Fibroblast of lung (primary cell): Measurements from ENCODE around the gene CACNG3. TPM values are rescaled to one million over a fixed set of nuclear protein-coding genes. Genes with fewer than 3 reads are reported as not detected.

ENCODE experiments used
- DNase-seq, 2 donors: peaks; one replicate each; pipeline versions ENCODE4 v3.0.0 to v3.0.0-alpha.2; 2010; ENCODE audit warnings: low read depth in 2 of 2
- H2AFZ ChIP-seq: 2 replicates; pipeline ENCODE4 v1.5.1; 2012; ENCODE audit warnings: low read length, control low read depth, inconsistent platforms
- H3K27ac ChIP-seq: 2 replicates; pipeline ENCODE4 v1.5.1; 2011; ENCODE audit warnings: low read length, control low read depth; ENCODE audit not compliant: insufficient read depth
- H3K27me3 ChIP-seq: 2 replicates; pipeline ENCODE4 v1.5.1; 2011; ENCODE audit warnings: mild to moderate bottlenecking, low read length; ENCODE audit not compliant: control insufficient read depth, insufficient read depth
- H3K36me3 ChIP-seq: 2 replicates; pipeline ENCODE4 v1.5.1; 2011; ENCODE audit warnings: low read length; ENCODE audit not compliant: control insufficient read depth, insufficient read depth
- H3K4me1 ChIP-seq: 2 replicates; pipeline ENCODE4 v1.5.1; 2011; ENCODE audit warnings: low read length; ENCODE audit not compliant: control insufficient read depth, insufficient read depth; ENCODE audit errors: extremely low read depth
- H3K4me2 ChIP-seq: 2 replicates; pipeline ENCODE4 v1.5.1; 2011; ENCODE audit warnings: low read length, control low read depth; ENCODE audit not compliant: insufficient read depth; ENCODE audit errors: extremely low read depth
- H3K4me3 ChIP-seq, 4 experiments: fragments of 200-600 bp in 1 of 4; sonication (generic) in 1 of 4; replicated peaks in 1 of 4; 2 replicates each; pipeline ENCODE4 v1.5.1; 2011 to 2016; ENCODE audit warnings: low read length in 4 of 4, low read depth in 3 of 4, mild to moderate bottlenecking in 3 of 4, control low read depth in 2 of 4, inconsistent platforms in 1 of 4, mixed read lengths in 1 of 4; ENCODE audit not compliant: insufficient read depth in 1 of 4; ENCODE audit errors: control extremely low read depth in 1 of 4
- H3K79me2 ChIP-seq: 2 replicates; pipeline ENCODE4 v1.5.1; 2012; ENCODE audit warnings: mild to moderate bottlenecking, low read length, inconsistent platforms; ENCODE audit not compliant: control insufficient read depth, insufficient read depth
- H3K9ac ChIP-seq: 2 replicates; pipeline ENCODE4 v1.5.1; 2011; ENCODE audit warnings: mild to moderate bottlenecking, low read length, control low read depth; ENCODE audit not compliant: insufficient read depth
- H3K9me3 ChIP-seq: 2 replicates; pipeline ENCODE4 v1.5.1; 2012; ENCODE audit warnings: low read depth, low read length; ENCODE audit not compliant: control insufficient read depth, insufficient read depth
- H4K20me1 ChIP-seq: 2 replicates; pipeline ENCODE4 v1.5.1; 2011; ENCODE audit warnings: low read length; ENCODE audit not compliant: control insufficient read depth, insufficient read depth; ENCODE audit errors: extremely low read depth
- CTCF ChIP-seq, 2 donors: IDR thresholded peaks in 1 of 2; conservative IDR thresholded peaks in 1 of 2; 1 replicate in 1 of 2; 2 replicates in 1 of 2; pipeline ENCODE4 v1.5.1; 2011 to 2012; ENCODE audit warnings: low read length in 2 of 2, control low read depth in 1 of 2, inconsistent platforms in 1 of 2, low read depth in 1 of 2, mild to moderate bottlenecking in 1 of 2
- EZH2 ChIP-seq: IDR thresholded peaks from 2 replicates; pipeline ENCODE4 v1.5.1; 2012; ENCODE audit warnings: low read length, control low read depth, mild to moderate bottlenecking; ENCODE audit errors: missing control alignments
- polyA plus RNA-seq, 2 donors: library from polyadenylated mRNA; depleted of rRNA in 1 of 2; stranded (reverse) in 1 of 2; unstranded in 1 of 2; fragments of >200 nt; gene quantifications; 2 replicates each; pipeline ENCODE4 v1.2.1, GENCODE V29; 2011 to 2012; ENCODE audit warnings: missing spikeins in 1 of 2
- total RNA-seq: library from RNA; depleted of rRNA; stranded (reverse); fragments of >200 nt; gene quantifications from 2 replicates; pipeline ENCODE4 v1.2.1, GENCODE V29; 2014

Gene CACNG3
- total and polyA plus RNA-seq, 2 donors (not counting 1 experiment from before 2014, with no cell fraction given): not detected

- no peaks in the 10 kb centered on the region for H3K9me3 ChIP-seq
- H3K4me1 ChIP-seq: no peaks in the 10 kb centered on the region
- TF ChIP-seq CTCF (conservative IDR thresholded peaks at IDR 0.05 in 1 of 2, IDR thresholded peaks at IDR 0.05 in 1 of 2; ENCODE audit: low read depth in 1 of 2, low read length in 2 of 2) (no peak), EZH2 (no peak)
- no peak overlapping the region for H3K27ac ChIP-seq
- no peak overlapping the region for H3K4me2 ChIP-seq
- H3K79me2 ChIP-seq: no peaks in the 10 kb centered on the region
- no peak overlapping the region for H2AFZ ChIP-seq
- H3K9ac ChIP-seq: no peak overlapping the region
- H3K36me3 ChIP-seq: no peaks in the 10 kb centered on the region
- H3K4me3 ChIP-seq: no peak overlapping the region
- DNase-seq: no peak
- no peaks in the 10 kb centered on the region for H4K20me1 ChIP-seq
- no peaks in the 10 kb centered on the region for H3K27me3 ChIP-seq
Observed at GRCh38 chr16:24358117-24358516, 102.0 kb downstream of the CACNG3 start.

- Histone ChIP-seq H3K27ac (no peak overlapping the region), H3K4me1 (no peaks in the 10 kb centered on the region), H3K79me2 (no peaks in the 10 kb centered on the region), H2AFZ (no peak overlapping the region), H3K9me3 (no peaks in the 10 kb centered on the region), H3K27me3 (no peaks in the 10 kb centered on the region), H3K4me3 (no peak overlapping the region), H3K9ac (no peak overlapping the region), H4K20me1 (no peaks in the 10 kb centered on the region), H3K36me3 (no peaks in the 10 kb centered on the region), H3K4me2 (no peak overlapping the region)
- no peak for TF ChIP-seq CTCF (conservative IDR thresholded peaks at IDR 0.05 in 1 of 2, IDR thresholded peaks at IDR 0.05 in 1 of 2; ENCODE audit: low read depth in 1 of 2, low read length in 2 of 2)
- no peak for TF ChIP-seq EZH2
- DNase-seq: no peak
Observed at GRCh38 chr16:24359490-24359889, 103.4 kb downstream of the CACNG3 start.

- H3K4me3 ChIP-seq: no peak overlapping the region
- H4K20me1 ChIP-seq: no peaks in the 10 kb centered on the region
- H3K36me3 ChIP-seq: no peaks in the 10 kb centered on the region
- no peak overlapping the region for H2AFZ ChIP-seq
- H3K27ac ChIP-seq: no peak overlapping the region
- no peak for TF ChIP-seq EZH2
- TF ChIP-seq CTCF (conservative IDR thresholded peaks at IDR 0.05 in 1 of 2, IDR thresholded peaks at IDR 0.05 in 1 of 2; ENCODE audit: low read depth in 1 of 2, low read length in 2 of 2): no peak
- no peak overlapping the region for H3K4me2 ChIP-seq
- no peaks in the 10 kb centered on the region for H3K9me3 ChIP-seq
- no peaks in the 10 kb centered on the region for H3K4me1 ChIP-seq
- no peak for DNase-seq
- H3K79me2 ChIP-seq: no peaks in the 10 kb centered on the region
- no peak overlapping the region for H3K9ac ChIP-seq
- no peaks in the 10 kb centered on the region for H3K27me3 ChIP-seq
Observed at GRCh38 chr16:24360936-24361335, 104.8 kb downstream of the CACNG3 start.
